ENCODE data around the gene PCDHGB3. TPM values are rescaled to one million over a fixed set of nuclear protein-coding genes. Genes with fewer than 3 reads are reported as not detected.

PCDHGB3 gene
- polyA plus RNA-seq, 4 donors: 0.31 to 0.43 TPM; not detected in 2

DNA sequence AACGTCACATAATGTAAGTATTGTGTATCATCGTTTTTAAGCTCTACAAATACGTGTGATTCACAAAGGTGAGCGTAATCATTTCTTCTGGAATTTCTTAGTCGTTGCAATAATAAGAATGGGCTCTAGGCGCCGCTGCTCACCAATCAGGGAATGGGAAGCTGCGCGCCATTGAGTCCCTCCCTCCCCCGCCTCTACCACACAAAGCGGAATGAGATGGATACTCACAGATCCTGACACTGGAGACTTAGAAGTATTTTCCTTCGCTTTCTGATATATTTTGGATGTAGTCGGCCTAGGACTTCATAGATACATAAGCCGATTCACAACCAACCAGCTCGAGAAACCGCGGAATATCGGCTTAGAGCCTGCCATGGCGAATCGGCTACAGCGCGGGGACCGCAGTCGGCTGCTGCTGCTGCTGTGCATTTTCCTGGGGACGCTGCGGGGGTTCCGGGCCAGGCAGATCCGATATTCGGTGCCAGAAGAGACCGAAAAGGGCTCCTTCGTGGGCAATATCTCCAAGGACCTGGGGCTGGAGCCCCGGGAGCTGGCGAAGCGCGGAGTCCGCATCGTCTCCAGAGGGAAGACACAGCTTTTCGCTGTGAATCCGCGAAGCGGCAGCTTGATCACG lies 50.9 kb downstream of the PCDHGB3 start, which contains the start of gene PCDHGA11:
Gene PCDHGA11 (plus strand): TSS at position 197 of the 634 bp plus-strand sequence. CDS start 177 bp downstream, at position 374.
- no peaks in the 10 kb centered on the region for H3K4me1 ChIP-seq (ENCODE audit: control insufficient read depth in 3 of 3, insufficient read depth in 2 of 3, low read depth in 1 of 3, low read length in 2 of 3)
- WGBS, 3 donors: 10 to 33% (median 31%) methylated on average over 42 of the region's 42 CpGs
- FAIRE-seq: no peak
- DNase-seq: peak in 1 of 2 donors; percentile 43
- H3K9me3 ChIP-seq (ENCODE audit: control insufficient read depth in 2 of 2, insufficient read depth in 1 of 2, low read depth in 1 of 2, low read length in 1 of 2): peaks cover 22 to 60% of the 10 kb centered on the region in 2 donors
- H3K4me3 ChIP-seq (ENCODE audit: low read depth in 1 of 3, low read length in 3 of 3): peak within 1 kb of the TSS in 1 of 3 donors; percentile 15
- no peaks in the 10 kb centered on the region for H3K36me3 ChIP-seq (ENCODE audit: control insufficient read depth in 3 of 3, insufficient read depth in 2 of 3, low read depth in 1 of 3, low read length in 3 of 3)
- no peak within 1 kb of the TSS for H3K27ac ChIP-seq (ENCODE audit: low read depth in 1 of 3, low read length in 2 of 3)
- H3K27me3 ChIP-seq (ENCODE audit: control insufficient read depth in 3 of 3, insufficient read depth in 3 of 3, low read length in 3 of 3): peaks cover 0 to 49% (median 27%) of the 10 kb centered on the region in 3 donors

DNA sequence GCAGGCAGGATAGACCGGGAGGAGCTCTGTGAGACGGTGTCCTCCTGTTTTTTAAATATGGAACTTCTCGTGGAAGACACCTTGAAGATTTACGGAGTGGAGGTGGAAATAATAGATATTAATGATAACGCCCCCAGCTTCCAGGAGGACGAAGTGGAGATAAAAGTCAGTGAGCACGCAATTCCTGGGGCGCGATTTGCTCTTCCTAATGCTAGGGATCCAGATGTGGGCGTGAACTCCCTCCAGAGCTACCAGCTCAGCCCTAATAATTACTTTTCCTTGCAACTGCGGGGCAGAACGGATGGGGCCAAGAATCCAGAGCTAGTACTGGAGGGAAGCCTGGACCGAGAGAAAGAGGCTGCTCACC lies 51.4 kb downstream of the PCDHGB3 start:
- no peak overlapping the region for H3K27ac ChIP-seq (ENCODE audit: low read depth in 1 of 3, low read length in 2 of 3)
- H3K4me3 ChIP-seq (ENCODE audit: low read depth in 1 of 3, low read length in 3 of 3): no peak overlapping the region
- FAIRE-seq (no peak), DNase-seq (no peak)
- peaks cover 22 to 65% of the 10 kb centered on the region in 2 donors for H3K9me3 ChIP-seq (ENCODE audit: control insufficient read depth in 2 of 2, insufficient read depth in 1 of 2, low read depth in 1 of 2, low read length in 1 of 2)
- peaks cover 0 to 53% (median 28%) of the 10 kb centered on the region in 3 donors for H3K27me3 ChIP-seq (ENCODE audit: control insufficient read depth in 3 of 3, insufficient read depth in 3 of 3, low read length in 3 of 3)
- no peaks in the 10 kb centered on the region for H3K4me1 ChIP-seq (ENCODE audit: control insufficient read depth in 3 of 3, insufficient read depth in 2 of 3, low read depth in 1 of 3, low read length in 2 of 3)
- WGBS, 3 donors: 11 to 22% (median 11%) methylated on average over 13 of the region's 13 CpGs
- H3K36me3 ChIP-seq (ENCODE audit: control insufficient read depth in 3 of 3, insufficient read depth in 2 of 3, low read depth in 1 of 3, low read length in 3 of 3): no peaks in the 10 kb centered on the region

Other genes with a start within 250 kb of the PCDHGB3 start
- gene PCDHB4, start 248.4 kb upstream of the PCDHGB3 start, polyA plus RNA-seq: under 1 TPM in 2 of 4 donors, not detected in 2; 0.64 to 0.96 TPM
- gene PCDHB5, start 235.0 kb upstream of the PCDHGB3 start, polyA plus RNA-seq: under 1 TPM in 2 of 4 donors, not detected in 2; 0.91 to 0.99 TPM
- under 1 TPM in 2 of 4 donors, not detected in 2; 0.13 to 0.52 TPM for gene PCDHB6, start 220.2 kb upstream of the PCDHGB3 start, polyA plus RNA-seq
- 1 to 10 TPM in 1 of 4 donors, under 1 TPM in 2, not detected in 1; 0.27 to 1.1 (median 0.36) TPM for gene PCDHB7, start 197.6 kb upstream of the PCDHGB3 start, polyA plus RNA-seq
- gene PCDHB8, start 192.5 kb upstream of the PCDHGB3 start, polyA plus RNA-seq: under 1 TPM in 2 of 4 donors, not detected in 2; 0.18 to 0.49 TPM
- under 1 TPM in 2 of 4 donors, not detected in 2; 0.37 to 0.65 TPM for gene PCDHB16, start 187.9 kb upstream of the PCDHGB3 start, polyA plus RNA-seq
- gene PCDHB9, start 183.1 kb upstream of the PCDHGB3 start, polyA plus RNA-seq: under 1 TPM in 2 of 4 donors, not detected in 2; 0.34 to 0.44 TPM
- gene PCDHB10, start 177.9 kb upstream of the PCDHGB3 start, polyA plus RNA-seq: 1 to 10 TPM in 2 of 4 donors, not detected in 2; 1.1 to 1.3 TPM
- gene PCDHB11, start 170.6 kb upstream of the PCDHGB3 start, polyA plus RNA-seq: under 1 TPM in 2 of 4 donors, not detected in 2; 0.27 to 0.65 TPM
- gene PCDHB12, start 161.5 kb upstream of the PCDHGB3 start, polyA plus RNA-seq: under 1 TPM in 2 of 4 donors, not detected in 2; 0.46 to 0.71 TPM
- under 1 TPM in 2 of 4 donors, not detected in 2; 0.49 to 0.71 TPM for gene PCDHB13, start 156.3 kb upstream of the PCDHGB3 start, polyA plus RNA-seq
- 1 to 10 TPM in 1 of 4 donors, under 1 TPM in 1, not detected in 2; 0.81 to 1.5 TPM for gene PCDHB14, start 146.9 kb upstream of the PCDHGB3 start, polyA plus RNA-seq
- 1 to 10 TPM in 2 of 4 donors, under 1 TPM in 2; 0.22 to 1.7 (median 0.65) TPM for gene PCDHB15, start 124.8 kb upstream of the PCDHGB3 start, polyA plus RNA-seq
- gene SLC25A2, start 66.2 kb upstream of the PCDHGB3 start, polyA plus RNA-seq: under 1 TPM in 3 of 4 donors, not detected in 1; 0.12 to 0.45 (median 0.15) TPM
- 10 to 100 TPM; 58.8 to 91.9 (median 66.1) TPM for gene TAF7, start 49.5 kb upstream of the PCDHGB3 start, polyA plus RNA-seq
- under 1 TPM in 3 of 4 donors, not detected in 1; 0.10 to 0.27 (median 0.13) TPM for gene PCDHGA1, start 39.7 kb upstream of the PCDHGB3 start, polyA plus RNA-seq
- under 1 TPM in 3 of 4 donors, not detected in 1; 0.27 to 0.81 (median 0.64) TPM for gene PCDHGA2, start 31.5 kb upstream of the PCDHGB3 start, polyA plus RNA-seq
- under 1 TPM in 2 of 4 donors, not detected in 2; 0.24 to 0.49 TPM for gene PCDHGA3, start 26.4 kb upstream of the PCDHGB3 start, polyA plus RNA-seq
- gene PCDHGB1, start 20.1 kb upstream of the PCDHGB3 start, polyA plus RNA-seq: under 1 TPM in 2 of 4 donors, not detected in 2; 0.19 to 0.21 TPM
- under 1 TPM in 2 of 4 donors, not detected in 2; 0.31 to 0.43 TPM for gene PCDHGA4, start 15.2 kb upstream of the PCDHGB3 start, polyA plus RNA-seq
- gene PCDHGB2, start 10.2 kb upstream of the PCDHGB3 start, polyA plus RNA-seq: under 1 TPM in 2 of 4 donors, not detected in 2; 0.37 to 0.68 TPM
- under 1 TPM in 2 of 4 donors, not detected in 2; 0.43 to 0.68 TPM for gene PCDHGA5, start 6.1 kb upstream of the PCDHGB3 start, polyA plus RNA-seq
- gene PCDHGA6, start 3.6 kb downstream of the PCDHGB3 start, polyA plus RNA-seq: 1 to 10 TPM in 1 of 4 donors, under 1 TPM in 1, not detected in 2; 0.72 to 1.0 TPM
- gene PCDHGA7, start 12.5 kb downstream of the PCDHGB3 start, polyA plus RNA-seq: under 1 TPM in 2 of 4 donors, not detected in 2; 0.30 to 0.32 TPM
- gene PCDHGB4, start 17.5 kb downstream of the PCDHGB3 start, polyA plus RNA-seq: under 1 TPM in 2 of 4 donors, not detected in 2; 0.75 to 0.77 TPM
- under 1 TPM in 2 of 4 donors, not detected in 2; 0.10 to 0.15 TPM for gene PCDHGA8, start 22.4 kb downstream of the PCDHGB3 start, polyA plus RNA-seq
- gene PCDHGB5, start 27.7 kb downstream of the PCDHGB3 start, polyA plus RNA-seq: 1 to 10 TPM in 2 of 4 donors, under 1 TPM in 1, not detected in 1; 0.27 to 1.6 (median 1.2) TPM
- gene PCDHGA9, start 32.5 kb downstream of the PCDHGB3 start, polyA plus RNA-seq: 1 to 10 TPM in 1 of 4 donors, under 1 TPM in 1, not detected in 2; 0.75 to 1.0 TPM
- gene PCDHGB6, start 37.8 kb downstream of the PCDHGB3 start, polyA plus RNA-seq: 1 to 10 TPM in 2 of 4 donors, not detected in 2; 1.3 to 1.4 TPM
- gene PCDHGA10, start 42.7 kb downstream of the PCDHGB3 start, polyA plus RNA-seq: 1 to 10 TPM in 2 of 4 donors, under 1 TPM in 1, not detected in 1; 0.27 to 2.2 (median 1.2) TPM
- 1 to 10 TPM in 2 of 4 donors, not detected in 2; 1.8 to 2.8 TPM for gene PCDHGB7, start 47.4 kb downstream of the PCDHGB3 start, polyA plus RNA-seq
- gene PCDHGA11, start 50.8 kb downstream of the PCDHGB3 start, polyA plus RNA-seq: 1 to 10 TPM in 1 of 4 donors, under 1 TPM in 1, not detected in 2; 0.81 to 1.0 TPM
- 1 to 10 TPM in 1 of 4 donors, under 1 TPM in 2, not detected in 1; 0.41 to 1.5 (median 0.54) TPM for gene PCDHGA12, start 60.3 kb downstream of the PCDHGB3 start, polyA plus RNA-seq
- gene PCDHGC3, start 105.7 kb downstream of the PCDHGB3 start, polyA plus RNA-seq: 10 to 100 TPM in 2 of 4 donors, 1 to 10 TPM in 2; 2.5 to 33.3 (median 8.9) TPM
- gene PCDHGC4, start 114.8 kb downstream of the PCDHGB3 start, polyA plus RNA-seq: under 1 TPM in 2 of 4 donors, not detected in 2; 0.34 TPM
- gene PCDHGC5, start 118.8 kb downstream of the PCDHGB3 start, polyA plus RNA-seq: under 1 TPM in 2 of 4 donors, not detected in 2; 0.07 to 0.18 TPM
- gene DIAPH1, start 248.8 kb downstream of the PCDHGB3 start, polyA plus RNA-seq: 10 to 100 TPM; 58.4 to 97.3 (median 90.6) TPM